Common myeloid progenitor, CD34-positive (primary cell): ENCODE measurements around the gene PTPN14.

Source experiments
- CTCF ChIA-PET: fragments of 350-600 bp; sonication (Branson Sonifier 250); formaldehyde crosslinking; loops from one replicate; lab custom pipeline; 2021; ENCODE audit warnings: antibody characterized with exemption; lab: Charles Lee
- POLR2A ChIA-PET: fragments of 350-600 bp; sonication (Branson Sonifier 250); formaldehyde crosslinking; loops from one replicate; lab custom pipeline; 2021; ENCODE audit warnings: antibody characterized with exemption; lab: Charles Lee
- DNase-seq, 3 donors: peaks; one replicate each; pipeline versions ENCODE4 v3.0.0 to v3.0.0-alpha.2; 2013
- H3K27ac ChIP-seq, 2 experiments: 1 replicate in 1 of 2; 2 replicates in 1 of 2; pipeline ENCODE4 v1.7.0; 2013; ENCODE audit warnings: inconsistent platforms in 2 of 2, low read length in 2 of 2, mild to moderate bottlenecking in 2 of 2, low read depth in 1 of 2, moderate library complexity in 1 of 2; ENCODE audit not compliant: severe bottlenecking in 2 of 2, insufficient read depth in 1 of 2, poor library complexity in 1 of 2
- H3K27me3 ChIP-seq, 5 experiments: replicated peaks in 2 of 5; 1 replicate in 3 of 5; 2 replicates in 2 of 5; pipeline versions ENCODE4 v1.6.1 to v1.7.0; 2013; ENCODE audit warnings: low read length in 4 of 5, mild to moderate bottlenecking in 2 of 5, moderate library complexity in 2 of 5, inconsistent platforms in 1 of 5; ENCODE audit not compliant: insufficient read depth in 5 of 5, control insufficient read depth in 4 of 5
- H3K36me3 ChIP-seq, 4 experiments: 1 replicate in 2 of 4; 2 replicates in 2 of 4; pipeline versions ENCODE4 v1.6.1 to v1.7.0; 2013; ENCODE audit warnings: low read length in 3 of 4, control low read depth in 1 of 4, mild to moderate bottlenecking in 1 of 4; ENCODE audit not compliant: control insufficient read depth in 4 of 4, insufficient read depth in 4 of 4
- H3K4me1 ChIP-seq, 4 experiments: 1 replicate in 3 of 4; 2 replicates in 1 of 4; pipeline versions ENCODE4 v1.6.1 to v1.7.1; 2013; ENCODE audit warnings: low read length in 3 of 4, mild to moderate bottlenecking in 3 of 4, control low read depth in 1 of 4, inconsistent platforms in 1 of 4, moderate library complexity in 1 of 4; ENCODE audit not compliant: control insufficient read depth in 4 of 4, insufficient read depth in 4 of 4; ENCODE audit errors: control extremely low read depth in 1 of 4
- H3K4me3 ChIP-seq, 7 experiments: 1 replicate in 4 of 7; 2 replicates in 3 of 7; pipeline versions ENCODE4 v1.5.1 to v1.7.0; 2013; ENCODE audit warnings: mild to moderate bottlenecking in 7 of 7, low read length in 6 of 7, moderate library complexity in 6 of 7, inconsistent platforms in 2 of 7, low read depth in 2 of 7, control low read depth in 1 of 7; ENCODE audit not compliant: insufficient read depth in 4 of 7, control insufficient read depth in 1 of 7; ENCODE audit errors: extremely low read depth in 1 of 7
- H3K9me3 ChIP-seq, 5 experiments: 1 replicate in 4 of 5; 2 replicates in 1 of 5; pipeline versions ENCODE4 v1.6.1 to v1.7.1; 2013; ENCODE audit warnings: low read length in 4 of 5, mild to moderate bottlenecking in 2 of 5, inconsistent platforms in 1 of 5, low read depth in 1 of 5, moderate library complexity in 1 of 5; ENCODE audit not compliant: control insufficient read depth in 4 of 5, insufficient read depth in 2 of 5; ENCODE audit errors: control extremely low read depth in 1 of 5
- WGBS: methylation state at CpG from one replicate; pipeline ENCODE4 v1.1.5; 2013; ENCODE audit not compliant: insufficient coverage; 5-methylcytosine and 5-hydroxymethylcytosine counted together

The PTPN14 gene

GRCh38 chr1:214349008-214349407 lies 202.4 kb downstream of the PTPN14 start:
- no peaks in the 10 kb centered on the region for H3K4me1 ChIP-seq
- no peaks in the 10 kb centered on the region for H3K27me3 ChIP-seq
- WGBS = 100% methylated on average over 4 of the region's 5 CpGs
- POLR2A ChIA-PET = no interaction called here
- H3K27ac ChIP-seq = no peak overlapping the region
- CTCF ChIA-PET = interaction anchor here (1.2 to 2.5 kb wide), 4 partner anchors 15 to 18 kb away, joined by 3 to 16 read pairs (median 5); no protein-coding TSS in a partner anchor
- no peak for DNase-seq
- peaks cover 0 to 3% (median 0%) of the 10 kb centered on the region in 4 experiments for H3K36me3 ChIP-seq
- no peak overlapping the region for H3K4me3 ChIP-seq
- peaks cover 0 to 10% (median 7%) of the 10 kb centered on the region in 5 experiments for H3K9me3 ChIP-seq

- H3K9me3 ChIP-seq = peaks cover 0 to 10% (median 7%) of the 10 kb centered on the region in 5 experiments
- no peaks in the 10 kb centered on the region for H3K4me1 ChIP-seq
- no peak for DNase-seq
- H3K27me3 ChIP-seq = no peaks in the 10 kb centered on the region
- H3K27ac ChIP-seq = no peak overlapping the region
- ChIA-PET CTCF (interaction anchor here (1.6 to 3.5 kb wide), 3 partner anchors 16 to 240 kb away, joined by 5 to 9 read pairs (median 7); no protein-coding TSS in a partner anchor), POLR2A (interaction anchor here (0.7 kb wide), 1 partner anchor 13 kb away, joined by 3 read pairs; no protein-coding TSS in a partner anchor)
- H3K36me3 ChIP-seq = peaks cover 0 to 3% (median 0%) of the 10 kb centered on the region in 4 experiments
- H3K4me3 ChIP-seq = no peak overlapping the region
Observed at GRCh38 chr1:214344897-214345296, 206.5 kb downstream of the PTPN14 start.

- peaks cover 0 to 2% (median 0%) of the 10 kb centered on the region in 4 experiments for H3K36me3 ChIP-seq
- H3K27ac ChIP-seq = no peak overlapping the region
- no peak overlapping the region for H3K4me3 ChIP-seq
- H3K9me3 ChIP-seq = peaks cover 0 to 10% (median 7%) of the 10 kb centered on the region in 5 experiments
- CTCF ChIA-PET = interaction anchor here (1.1 to 1.2 kb wide), 2 partner anchors 10 kb away, joined by 4 to 5 read pairs; no protein-coding TSS in a partner anchor
- no peak for DNase-seq
- H3K27me3 ChIP-seq = no peaks in the 10 kb centered on the region
- POLR2A ChIA-PET = no interaction called here
- H3K4me1 ChIP-seq = no peaks in the 10 kb centered on the region
Observed at GRCh38 chr1:214342525-214342924, 208.9 kb downstream of the PTPN14 start.

- POLR2A ChIA-PET = no interaction called here
- no peak for DNase-seq
- Histone ChIP-seq H3K27me3 (no peaks in the 10 kb centered on the region), H3K4me3 (no peak overlapping the region), H3K27ac (no peak overlapping the region), H3K4me1 (no peaks in the 10 kb centered on the region), H3K9me3 (peaks cover 0 to 10% (median 7%) of the 10 kb centered on the region in 5 experiments), H3K36me3 (peaks cover 0 to 2% (median 0%) of the 10 kb centered on the region in 4 experiments)
- CTCF ChIA-PET = interaction anchor here (1.2 to 2.4 kb wide), 2 partner anchors 10 to 244 kb away, joined by 4 to 7 read pairs; no protein-coding TSS in a partner anchor
- 100% methylated on average over 2 of the region's 3 CpGs for WGBS
Observed at GRCh38 chr1:214341932-214342331, 209.5 kb downstream of the PTPN14 start.

GRCh38 chr1:214341459-214341858 lies 209.9 kb downstream of the PTPN14 start:
- Histone ChIP-seq H3K9me3 (peaks cover 0 to 10% (median 7%) of the 10 kb centered on the region in 5 experiments), H3K36me3 (peaks cover 0 to 2% (median 0%) of the 10 kb centered on the region in 4 experiments), H3K27me3 (no peaks in the 10 kb centered on the region), H3K27ac (no peak overlapping the region), H3K4me3 (no peak overlapping the region), H3K4me1 (no peaks in the 10 kb centered on the region)
- 86% methylated on average over 3 of the region's 3 CpGs for WGBS
- POLR2A ChIA-PET = no interaction called here
- CTCF ChIA-PET = interaction anchor here (2.4 kb wide), 1 partner anchor 244 kb away, joined by 7 read pairs; no protein-coding TSS in a partner anchor
- DNase-seq = no peak

GRCh38 chr1:214338212-214338611 lies 213.2 kb downstream of the PTPN14 start:
- peaks cover 0 to 9% (median 1%) of the 10 kb centered on the region in 4 experiments for H3K36me3 ChIP-seq
- DNase-seq = no peak
- no peaks in the 10 kb centered on the region for H3K9me3 ChIP-seq
- H3K27me3 ChIP-seq = no peaks in the 10 kb centered on the region
- 94% methylated on average over 2 of the region's 4 CpGs for WGBS
- no peaks in the 10 kb centered on the region for H3K4me1 ChIP-seq
- ChIA-PET POLR2A (no interaction called here), CTCF (interaction anchor here (1.3 to 2.8 kb wide), 2 partner anchors 8 to 246 kb away, joined by 4 to 15 read pairs; no protein-coding TSS in a partner anchor)
- H3K27ac ChIP-seq = no peak overlapping the region
- H3K4me3 ChIP-seq = no peak overlapping the region

GRCh38 chr1:214337511-214337910 lies 213.9 kb downstream of the PTPN14 start:
- ChIA-PET CTCF (interaction anchor here (1.3 to 2.2 kb wide), 2 partner anchors 123 to 246 kb away, joined by 4 to 7 read pairs; no protein-coding TSS in a partner anchor), POLR2A (no interaction called here)
- H3K4me1 ChIP-seq = no peaks in the 10 kb centered on the region
- H3K27me3 ChIP-seq = no peaks in the 10 kb centered on the region
- peaks cover 0 to 9% (median 1%) of the 10 kb centered on the region in 4 experiments for H3K36me3 ChIP-seq
- H3K4me3 ChIP-seq = no peak overlapping the region
- no peak overlapping the region for H3K27ac ChIP-seq
- H3K9me3 ChIP-seq = no peaks in the 10 kb centered on the region
- WGBS = 89% methylated on average over 5 of the region's 6 CpGs
- no peak for DNase-seq
